Measurements from ENCODE around the gene CASP4.
"Not testable (repeated sequence)": the region's sequence is repeated elsewhere in the genome, so short reads cannot be mapped to it uniquely, and the experiment has no call there.

The CASP4 gene

DNA sequence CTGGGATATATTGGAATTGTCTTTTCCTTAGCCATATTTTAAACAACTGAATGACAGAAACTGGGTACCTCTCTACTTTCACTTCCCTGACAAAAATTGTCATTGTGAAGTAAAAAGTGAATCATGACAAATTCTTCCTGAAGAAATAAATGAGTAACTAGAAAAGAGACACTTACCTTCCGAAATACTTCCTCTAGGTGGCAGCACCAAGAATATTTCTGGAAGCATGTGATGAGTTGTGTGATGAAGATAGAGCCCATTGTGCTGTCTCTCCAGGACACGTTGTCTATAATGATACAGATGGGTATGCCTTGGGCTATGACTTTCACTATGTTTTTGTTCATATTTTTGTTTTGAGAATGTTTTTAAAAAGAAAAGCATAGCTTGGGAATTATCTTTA lies 21.5 kb downstream of the CASP4 start:
- DNase-seq = peak; percentile 28

DNA sequence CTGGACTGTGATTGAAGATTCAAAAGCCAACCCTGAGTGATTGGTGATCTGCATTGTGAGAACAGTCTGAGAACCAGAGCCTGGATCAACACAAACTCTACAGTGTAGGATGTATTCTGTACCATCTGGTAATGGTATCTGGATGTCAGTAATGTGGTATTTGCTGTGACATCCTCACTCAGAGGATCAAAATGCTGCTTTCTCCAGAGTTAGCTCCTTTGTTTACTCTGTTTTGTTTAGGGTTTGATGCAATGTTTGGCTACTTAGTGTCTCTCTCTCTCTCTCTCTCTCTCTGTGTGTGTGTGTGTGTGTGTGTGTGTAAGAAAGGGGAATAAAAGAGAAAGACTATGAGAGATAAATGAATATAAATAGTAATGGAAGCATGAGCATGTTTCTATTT lies 24.3 kb downstream of the CASP4 start:
- no peak for DNase-seq

DNA sequence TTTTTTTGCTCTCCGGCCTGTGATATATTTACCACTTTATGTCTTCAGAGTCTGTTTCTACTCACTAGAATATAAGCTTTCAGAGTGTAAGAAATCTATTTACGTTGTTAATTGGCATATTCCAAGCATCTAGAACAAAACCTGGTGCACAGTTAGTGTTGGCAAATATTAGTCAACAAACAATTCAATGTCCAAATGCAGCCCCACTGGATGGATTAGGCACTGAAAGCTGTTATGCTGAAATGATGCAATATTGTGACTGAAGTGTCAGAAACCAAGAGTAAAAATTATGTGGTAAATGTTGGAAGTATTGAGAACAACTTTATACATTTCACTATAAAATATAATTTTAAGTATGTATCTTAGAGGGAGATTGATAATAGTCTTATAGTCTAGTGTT lies 24.8 kb downstream of the CASP4 start:
- no peak for DNase-seq

DNA sequence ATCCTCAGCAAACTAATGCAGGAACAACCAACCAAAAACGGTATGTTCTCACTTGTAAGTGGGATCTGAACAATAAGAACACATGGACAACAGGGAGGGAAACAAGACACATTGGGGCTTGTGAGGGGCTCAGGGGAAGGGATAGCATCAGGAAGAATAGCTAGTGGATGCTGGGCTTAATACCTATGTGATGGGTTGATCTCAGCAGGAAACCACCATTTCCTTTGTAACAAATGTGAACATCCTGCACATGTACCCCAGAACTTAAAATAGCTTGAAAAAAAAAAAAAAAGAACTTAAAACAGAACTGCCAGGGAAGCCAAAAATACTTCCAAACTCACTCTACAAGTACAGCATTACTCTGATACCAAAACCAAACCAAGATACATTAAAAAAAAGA lies 33.8 kb downstream of the CASP4 start:
- DNase-seq = no peak

DNA sequence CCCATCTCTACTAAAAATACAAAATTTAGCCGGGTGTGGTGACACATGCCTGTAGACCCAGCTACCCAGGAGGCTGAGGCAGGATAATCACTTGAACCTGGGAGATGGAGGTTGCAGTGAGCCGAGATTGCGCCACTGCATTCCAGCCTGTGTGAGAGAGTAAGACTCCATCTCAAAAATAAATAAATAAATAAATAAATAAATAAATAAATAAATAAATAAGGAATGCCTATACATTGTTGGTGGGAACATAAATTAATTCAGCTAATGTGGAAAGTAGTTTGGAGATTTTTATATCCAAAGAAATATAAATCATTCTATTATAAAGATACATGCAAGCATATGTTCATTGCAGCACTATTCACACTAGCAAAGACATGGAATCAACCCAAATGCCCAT lies 34.3 kb downstream of the CASP4 start:
- not testable (repeated sequence) for DNase-seq

DNA sequence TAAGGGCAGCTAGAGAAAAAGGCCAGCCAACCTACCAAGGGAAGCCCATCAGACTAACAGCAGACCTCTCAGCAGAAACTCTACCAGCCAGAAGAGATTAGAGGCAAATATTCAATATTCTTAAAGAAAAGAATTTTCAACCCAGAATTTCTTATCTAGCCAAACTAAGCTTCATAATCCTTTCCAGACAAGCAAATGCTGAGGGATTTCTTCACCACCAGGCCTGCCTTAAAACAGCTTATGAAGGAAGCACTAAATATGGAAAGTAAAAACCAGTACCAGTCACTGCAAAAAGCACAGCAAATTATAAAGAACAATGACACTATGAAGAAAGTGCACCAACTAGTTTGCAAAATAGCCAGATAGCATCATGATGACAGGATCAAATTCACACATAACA lies 39.6 kb downstream of the CASP4 start:
- no peak for DNase-seq

DNA sequence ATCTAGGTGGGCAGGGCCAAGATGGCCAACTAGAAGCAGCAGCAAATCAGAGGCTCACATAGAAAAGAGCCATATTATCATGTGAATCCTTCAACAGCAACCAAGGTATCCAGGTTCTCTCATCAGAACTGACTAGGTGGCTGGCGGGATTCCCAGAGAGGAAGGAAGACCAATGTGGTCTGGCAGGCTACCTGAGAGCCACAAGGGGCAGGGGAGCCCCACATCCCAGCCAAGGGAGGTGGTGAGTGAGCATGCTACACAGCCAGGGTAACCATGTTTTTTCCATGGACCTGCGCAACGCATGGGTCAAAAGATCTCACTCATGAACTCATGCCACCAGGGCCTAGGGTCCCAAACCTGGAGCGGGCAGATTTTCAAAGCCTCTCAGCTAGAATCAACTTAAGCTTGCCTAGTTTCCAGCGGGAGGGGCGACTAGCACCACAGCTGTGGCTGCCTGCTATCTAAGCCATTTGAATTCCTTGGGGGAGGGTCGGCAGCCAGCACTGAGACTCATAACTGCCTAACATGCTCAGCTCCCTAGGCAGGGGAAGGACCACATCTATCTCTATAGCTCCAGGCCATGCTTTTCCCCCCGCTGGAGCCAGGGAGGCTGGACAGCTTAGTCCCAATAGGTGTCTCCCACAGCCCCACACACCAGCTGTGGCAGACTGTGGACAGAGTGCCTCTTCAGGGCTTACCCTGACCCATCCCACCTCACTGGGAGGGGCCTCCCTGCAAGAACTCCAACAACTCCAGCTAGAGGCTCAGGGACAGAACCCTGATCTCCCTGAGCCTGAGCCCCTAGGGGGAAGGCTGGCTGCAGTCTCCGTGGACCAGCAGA lies 41.4 kb downstream of the CASP4 start:
- DNase-seq = no peak

DNA sequence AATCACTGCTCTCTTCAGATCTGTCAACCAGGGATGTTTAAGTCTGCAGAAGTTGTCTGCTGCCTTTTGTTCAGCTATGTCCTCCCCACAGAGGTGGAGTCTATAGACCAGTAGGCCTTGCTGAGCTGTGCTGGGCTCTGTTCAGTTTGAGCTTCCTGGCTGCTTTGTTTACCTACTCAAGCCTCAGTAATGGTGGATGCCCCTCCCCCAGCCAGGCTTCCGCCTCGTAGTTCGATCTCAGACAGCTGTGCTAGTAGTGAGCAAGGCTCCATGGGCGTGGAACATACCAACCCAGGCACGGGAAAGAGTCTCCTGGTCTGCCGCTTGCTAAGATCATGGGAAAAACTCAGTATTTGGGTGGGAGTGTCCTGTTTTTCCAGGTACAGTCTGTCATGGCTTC lies 42.5 kb downstream of the CASP4 start:
- no peak for DNase-seq

DNA sequence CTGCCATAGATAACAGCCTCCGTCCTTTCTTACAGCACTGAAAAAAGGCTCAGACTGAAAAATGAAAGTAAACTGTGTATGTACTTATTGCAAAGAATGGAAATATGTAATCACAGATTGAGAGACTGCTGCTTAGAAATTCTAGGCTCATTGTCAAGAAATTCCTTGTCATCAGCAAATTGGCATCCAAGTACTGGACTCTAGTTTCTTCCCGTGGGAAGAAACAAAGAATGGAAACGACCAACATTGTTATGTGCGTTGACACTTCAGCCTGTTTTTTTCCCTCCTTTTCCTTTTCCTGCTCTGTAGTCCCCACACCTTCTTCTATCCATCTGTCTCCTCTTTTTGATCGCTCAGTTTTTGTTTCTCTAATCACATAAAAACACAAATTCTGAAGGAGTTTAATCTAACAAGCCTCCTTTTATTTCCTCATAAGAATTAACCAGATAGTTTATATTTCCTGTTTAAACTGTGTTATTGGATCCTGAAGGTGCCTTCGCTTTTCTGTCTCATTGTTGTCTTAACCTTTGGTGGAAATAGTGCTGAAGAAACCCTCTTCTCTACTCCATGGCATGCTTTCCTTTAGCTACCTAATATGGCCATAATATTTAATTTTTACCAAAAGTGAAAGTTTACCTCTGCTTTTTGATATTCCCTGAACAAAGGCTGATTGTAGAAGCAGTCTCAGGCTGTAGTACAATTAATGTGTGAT lies 50.1 kb downstream of the CASP4 start:
- DNase-seq = no peak

DNA sequence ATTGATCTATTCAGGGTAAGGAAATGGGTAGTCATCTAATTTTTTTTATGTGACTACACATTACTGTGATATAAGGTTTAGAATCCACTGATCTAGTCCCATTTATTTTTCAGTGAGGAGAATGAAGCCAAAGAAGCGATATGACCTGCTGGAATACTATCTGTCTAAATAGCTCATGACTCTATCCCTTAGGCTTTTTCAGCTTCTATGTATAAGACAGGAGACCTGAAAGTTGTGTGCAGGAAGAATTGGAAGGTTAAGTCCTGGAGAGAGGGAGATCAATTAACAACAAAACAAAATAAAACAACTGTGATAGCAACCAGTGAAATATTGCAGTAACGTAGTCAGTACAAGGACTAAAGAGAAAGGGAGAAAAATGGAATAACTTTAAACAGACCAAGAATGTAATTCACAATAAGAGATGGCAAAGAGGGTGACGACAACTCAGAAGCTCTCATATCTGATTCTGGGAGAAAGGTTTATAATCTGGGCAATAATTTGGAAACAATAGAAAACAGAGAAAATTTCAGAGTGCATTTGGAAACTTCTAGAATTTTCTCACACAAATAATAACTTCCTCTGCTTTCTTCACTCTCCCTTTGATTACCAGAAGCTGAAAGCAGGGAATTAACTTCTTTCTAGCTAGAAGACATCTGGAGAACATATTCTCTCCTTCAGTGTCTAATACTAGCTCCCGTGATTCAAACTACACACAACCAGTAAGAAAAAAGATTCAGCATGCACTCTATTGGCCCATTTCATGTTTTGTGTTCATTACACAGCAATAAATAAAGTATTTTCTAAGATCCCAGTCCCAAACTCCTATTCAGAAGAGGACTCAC lies 50.9 kb downstream of the CASP4 start:
- no peak for DNase-seq

DNA sequence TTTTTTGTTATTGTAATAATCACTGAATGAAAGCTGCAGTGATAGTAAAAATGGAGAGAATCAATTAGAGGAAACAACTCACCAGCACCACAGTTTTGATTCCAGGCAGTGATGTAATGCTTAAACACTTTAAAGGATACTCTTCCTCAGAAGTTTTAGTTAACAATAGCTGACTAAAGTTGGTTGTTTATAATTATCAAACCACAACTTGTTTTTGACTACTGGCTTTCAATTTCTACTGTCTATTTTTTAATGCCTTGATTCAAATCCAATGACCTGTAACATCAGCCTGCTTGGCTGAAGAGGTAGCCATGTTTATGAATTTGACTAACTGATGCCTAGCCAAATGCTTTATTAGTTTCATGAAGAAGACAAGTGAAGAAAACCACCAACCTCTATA lies 51.9 kb downstream of the CASP4 start:
- DNase-seq = no peak

DNA sequence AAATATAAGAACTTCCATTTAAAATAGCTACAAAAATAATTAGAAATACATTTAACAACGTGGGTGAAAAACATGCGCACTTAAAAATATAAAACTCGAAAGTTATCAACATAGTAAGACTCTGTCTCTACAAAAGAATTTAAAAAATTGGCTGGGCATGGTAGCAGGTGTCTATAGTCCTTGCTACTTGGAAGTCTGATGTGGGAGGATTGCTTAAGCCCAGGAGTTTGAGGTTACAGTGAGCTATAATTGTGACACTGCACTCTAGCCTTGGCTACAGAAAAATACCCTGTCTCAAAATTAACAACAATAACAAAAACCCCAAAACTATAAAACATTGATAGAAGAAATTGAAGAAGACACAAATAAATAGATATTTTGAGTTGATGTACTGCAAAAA lies 56.3 kb downstream of the CASP4 start:
- no peak for DNase-seq

DNA sequence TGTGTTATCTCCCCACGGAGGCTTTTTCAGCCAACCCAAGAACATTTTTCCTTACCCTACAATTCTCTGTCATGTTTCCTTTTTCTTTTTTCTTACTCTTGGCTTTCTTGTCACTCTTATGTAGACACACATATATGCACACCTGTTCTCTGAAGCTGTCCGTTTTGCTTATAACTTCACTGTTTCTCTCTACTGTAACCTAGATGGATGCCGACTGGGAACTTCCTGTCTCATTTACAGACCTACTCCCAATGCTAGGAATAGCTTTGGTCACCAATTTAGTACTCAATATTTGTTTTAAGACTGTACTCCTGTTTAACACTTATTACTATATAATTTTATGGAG lies 60.2 kb downstream of the CASP4 start:
- no peak for DNase-seq

DNA sequence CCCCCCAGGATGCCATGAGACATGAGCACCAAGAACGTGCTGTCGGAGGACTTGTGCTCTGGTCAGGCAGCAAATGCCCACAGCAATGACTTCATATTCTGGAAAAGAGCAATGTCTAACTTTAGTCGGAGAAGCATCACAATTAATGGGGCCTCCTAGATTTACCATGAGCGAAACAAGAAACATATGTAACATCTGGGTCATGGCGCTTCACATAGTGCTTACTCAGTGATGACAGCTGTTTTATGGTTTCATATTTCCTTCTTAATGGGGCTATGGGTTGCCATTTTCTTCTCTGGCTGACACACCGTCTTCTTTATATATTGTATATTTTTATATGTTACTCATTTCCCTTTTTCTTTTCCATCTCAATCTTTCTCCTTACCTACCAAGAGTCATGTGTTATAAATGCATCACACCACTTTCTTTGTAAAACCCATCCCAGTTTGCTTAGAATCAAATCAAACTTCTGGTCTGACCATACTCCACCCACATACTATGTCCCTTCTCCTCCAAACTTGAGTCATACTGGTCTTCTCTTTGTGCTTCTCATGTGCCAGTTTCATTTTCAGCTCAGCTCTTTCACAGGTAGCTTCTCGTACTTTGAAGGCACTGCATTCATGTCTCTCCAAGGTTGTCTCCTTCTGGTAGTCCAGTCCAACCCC lies 60.7 kb downstream of the CASP4 start:
- no peak for DNase-seq

DNA sequence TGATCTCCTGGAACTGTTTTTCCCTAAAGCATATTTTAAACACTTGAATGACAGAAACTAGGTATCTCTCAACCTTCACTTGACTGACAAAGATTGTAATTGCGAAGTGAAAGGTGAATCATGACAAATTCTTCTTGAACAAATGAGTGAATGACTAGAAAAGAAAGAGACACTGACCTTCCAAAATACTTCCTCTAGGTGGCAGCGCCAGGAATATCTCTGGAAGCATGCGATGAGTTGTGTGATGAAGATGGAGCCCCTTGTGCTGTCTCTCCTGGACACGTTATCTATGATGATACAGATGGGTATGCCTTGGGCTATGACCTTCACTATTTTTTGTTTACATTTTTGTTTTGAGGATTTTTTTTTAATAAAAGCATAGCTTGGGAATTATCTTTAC lies 63.1 kb downstream of the CASP4 start:
- no peak for DNase-seq

DNA sequence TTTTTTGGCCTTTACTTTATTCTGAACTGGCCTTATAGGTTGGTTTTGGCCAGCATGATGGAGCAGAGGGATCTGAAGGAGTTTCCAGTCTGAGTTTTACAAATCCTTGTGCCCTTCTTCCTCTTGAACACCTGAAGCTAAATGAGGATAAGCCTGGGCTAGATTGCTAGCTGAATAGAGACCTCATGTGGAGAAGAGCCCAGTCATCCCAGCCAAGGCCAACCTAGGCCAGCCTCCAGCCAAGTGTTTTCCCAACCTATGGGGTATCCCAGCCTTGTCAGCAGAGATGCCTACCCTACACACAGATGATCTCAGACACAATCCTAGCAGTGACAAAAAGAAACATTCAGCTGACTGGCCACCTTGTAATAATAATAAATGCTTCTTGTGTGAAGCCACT lies 69.1 kb downstream of the CASP4 start:
- no peak for DNase-seq

DNA sequence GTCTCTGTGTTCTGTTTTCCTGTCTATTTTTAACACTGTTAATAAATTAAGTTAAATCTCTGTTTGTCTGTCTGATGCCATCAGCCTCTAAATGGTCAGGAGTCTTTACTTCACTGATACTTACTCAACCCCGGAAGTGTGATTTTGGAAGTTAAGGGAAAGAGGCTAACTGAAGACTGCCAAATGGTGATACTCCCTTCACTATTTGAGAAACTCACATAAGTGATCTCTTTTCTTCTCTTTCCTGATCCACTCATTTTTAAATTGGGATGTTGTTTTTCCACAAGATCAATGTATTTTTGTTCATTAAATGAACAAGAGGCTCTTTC lies 69.7 kb downstream of the CASP4 start:
- DNase-seq = no peak

DNA sequence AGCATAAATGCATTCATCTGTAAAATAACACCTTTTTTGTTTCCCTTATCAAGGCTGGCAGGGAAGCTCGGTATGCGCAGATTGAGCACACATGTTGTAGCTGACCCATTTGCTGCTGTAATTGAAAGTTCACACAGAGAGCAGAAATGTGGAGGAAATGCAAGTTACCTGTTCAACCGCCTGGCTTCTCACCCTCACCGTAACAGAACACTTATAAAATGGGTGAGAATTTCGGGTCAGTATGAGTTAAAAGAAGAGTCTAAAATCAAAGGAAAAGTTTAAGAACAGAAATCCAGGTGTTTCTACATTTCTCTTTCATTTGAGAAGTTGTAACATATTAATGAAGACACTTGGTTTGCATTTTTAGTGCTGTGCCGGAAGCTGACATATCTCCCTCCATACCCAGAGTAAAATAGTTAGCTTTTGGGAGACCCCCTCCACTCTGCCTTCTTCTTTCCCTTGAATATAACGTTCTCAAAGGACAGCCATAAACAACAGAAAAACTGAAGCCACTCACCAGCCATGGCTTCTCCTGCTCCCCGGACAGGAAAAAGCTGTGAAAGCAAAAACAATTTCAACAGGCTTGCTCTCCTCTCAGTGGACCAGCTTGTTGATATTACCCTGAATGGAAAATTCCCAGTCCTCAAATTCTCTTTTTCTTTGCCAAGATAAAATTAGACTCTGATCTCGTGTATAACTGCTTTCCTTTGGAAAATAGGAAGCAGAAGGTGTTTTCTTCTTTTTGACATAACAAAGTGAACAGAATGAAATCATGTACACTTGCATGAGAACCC lies 70.3 kb downstream of the CASP4 start, which contains the start of gene CASP12:
Gene CASP12 (minus strand): TSS at position 570 of the 794 bp plus-strand sequence.
- DNase-seq = no peak

DNA sequence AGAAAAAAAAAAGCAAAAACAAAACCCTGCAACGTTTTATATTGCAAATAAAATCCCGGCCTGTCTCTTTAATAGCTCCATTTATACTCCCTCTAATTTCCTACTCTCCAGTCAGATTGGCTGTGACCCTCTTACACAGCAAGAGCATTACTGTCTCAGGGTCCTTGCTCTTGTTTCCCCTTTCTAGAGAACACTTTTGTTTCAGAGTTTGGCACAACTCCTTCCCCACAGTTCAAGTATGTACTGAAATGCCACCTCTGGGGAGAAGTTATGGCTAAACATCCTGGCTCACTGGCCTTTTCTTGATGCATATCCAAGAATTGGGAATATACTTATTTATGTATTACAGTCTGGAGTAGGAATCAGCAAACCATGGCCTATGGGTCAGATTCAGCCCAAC lies 72.7 kb downstream of the CASP4 start:
- no peak for DNase-seq

DNA sequence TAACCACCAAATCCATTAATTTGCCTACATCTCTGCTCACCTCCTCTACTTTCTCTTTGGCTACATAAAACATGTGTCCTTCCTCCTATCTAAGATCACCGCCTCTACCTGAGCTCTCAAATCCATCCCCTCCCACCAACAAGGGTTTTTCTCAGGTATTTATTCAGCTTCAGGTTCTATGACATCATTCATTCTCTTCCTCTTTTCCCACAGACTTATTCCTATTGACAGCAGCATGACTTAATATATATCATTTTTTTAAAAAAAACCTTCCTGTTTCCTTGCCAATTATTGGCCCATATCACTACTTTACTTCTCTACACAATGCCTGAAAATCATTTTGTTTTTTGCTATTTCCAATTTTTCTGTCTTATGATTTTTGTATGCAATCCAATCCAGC lies 74.5 kb downstream of the CASP4 start:
- DNase-seq = no peak
